Prostate gland (tissue), 2 donors: ENCODE measurements around the gene PCDHGC3. TPM values are rescaled to one million over a fixed set of nuclear protein-coding genes. Genes with fewer than 3 reads are reported as not detected.

Experiments used
- DNase-seq: peaks from one replicate; pipeline ENCODE4 v3.0.0-alpha.2; 2019; ENCODE audit warnings: low spot score
- H3K27ac ChIP-seq, 2 donors: fragments of 200-600 bp; sonication (generic); 2 replicates each; pipeline ENCODE4 v1.5.1; 2017 to 2019
- H3K27me3 ChIP-seq: fragments of 200-600 bp; sonication (generic); replicated peaks from 2 replicates; pipeline ENCODE4 v1.5.1; 2019; ENCODE audit not compliant: insufficient read depth
- H3K36me3 ChIP-seq, 2 donors: fragments of 200-600 bp; sonication (generic); 1 replicate in 1 of 2; 2 replicates in 1 of 2; pipeline versions ENCODE4 v1.5.1 to v1.8.1; 2017 to 2019
- H3K4me1 ChIP-seq: fragments of 200-600 bp; sonication (generic); replicated peaks from 2 replicates; pipeline ENCODE4 v1.5.1; 2019
- H3K4me3 ChIP-seq, 2 donors: fragments of 200-600 bp; sonication (generic); 2 replicates each; pipeline ENCODE4 v1.5.1; 2017 to 2019
- H3K9me3 ChIP-seq: fragments of 200-600 bp; sonication (generic); 2 replicates; pipeline ENCODE4 v1.5.1; 2017
- POLR2A ChIP-seq: fragments of 450-650 bp; IDR thresholded peaks from one replicate; pipeline ENCODE4 v1.6.1; 2016; ENCODE audit warnings: antibody characterized with exemption, mild to moderate bottlenecking
- POLR2AphosphoS5 ChIP-seq: sonication (generic); formaldehyde crosslinking; IDR thresholded peaks from one replicate; pipeline ENCODE4 v1.6.1; 2017; ENCODE audit warnings: antibody characterized with exemption
- WGBS: methylation state at CpG from one replicate; pipeline ENCODE4 v1.1.5; 2018; 5-methylcytosine and 5-hydroxymethylcytosine counted together
- intact Hi-C: fragments of 100-400 bp; cut with DNase I; formaldehyde crosslinking; loops from one replicate; pipeline ENCODE4 v1.14.2; 2022
- total RNA-seq, 2 donors: library from RNA; depleted of rRNA; stranded (reverse); fragments of >200 nt; gene quantifications; one replicate each; pipeline ENCODE4 v1.1.0, GENCODE V29; 2016
- TF ChIP-seq, protein P1 (sequence below), 4 experiments: fragments of 200-600 bp in 2 of 4; fragments of 450-650 bp in 2 of 4; sonication (generic) in 2 of 4; IDR thresholded peaks; 1 replicate in 3 of 4; 2 replicates in 1 of 4; pipeline ENCODE4 v1.5.1; 2016 to 2019; ENCODE audit warnings: antibody characterized with exemption in 4 of 4, mild to moderate bottlenecking in 2 of 4, moderate library complexity in 2 of 4

Gene PCDHGC3
- total RNA-seq, 2 donors from 2014 or later: 27.6 to 55.3 TPM

DNA sequence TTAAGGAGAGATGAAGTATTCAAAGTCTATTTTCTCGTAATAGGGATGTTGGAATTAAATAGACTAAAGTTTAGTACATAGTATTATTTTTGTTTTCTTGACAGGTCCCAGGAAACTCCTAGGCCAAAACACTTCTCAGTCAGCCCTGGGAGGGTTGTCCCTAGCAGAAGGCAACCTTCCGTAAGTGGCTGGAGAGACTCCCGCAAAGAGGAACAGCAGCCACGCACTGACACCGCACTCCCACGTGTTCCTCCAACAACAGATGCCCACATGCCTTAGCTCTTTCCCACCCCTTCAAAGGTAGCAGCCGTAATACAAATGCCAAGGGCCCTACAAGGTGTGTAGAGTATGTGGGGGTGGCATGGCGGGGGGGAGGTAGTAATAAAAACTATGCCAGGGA is 41.5 kb downstream of the PCDHGC3 start:
- no peak overlapping the region for H3K27ac ChIP-seq

DNA sequence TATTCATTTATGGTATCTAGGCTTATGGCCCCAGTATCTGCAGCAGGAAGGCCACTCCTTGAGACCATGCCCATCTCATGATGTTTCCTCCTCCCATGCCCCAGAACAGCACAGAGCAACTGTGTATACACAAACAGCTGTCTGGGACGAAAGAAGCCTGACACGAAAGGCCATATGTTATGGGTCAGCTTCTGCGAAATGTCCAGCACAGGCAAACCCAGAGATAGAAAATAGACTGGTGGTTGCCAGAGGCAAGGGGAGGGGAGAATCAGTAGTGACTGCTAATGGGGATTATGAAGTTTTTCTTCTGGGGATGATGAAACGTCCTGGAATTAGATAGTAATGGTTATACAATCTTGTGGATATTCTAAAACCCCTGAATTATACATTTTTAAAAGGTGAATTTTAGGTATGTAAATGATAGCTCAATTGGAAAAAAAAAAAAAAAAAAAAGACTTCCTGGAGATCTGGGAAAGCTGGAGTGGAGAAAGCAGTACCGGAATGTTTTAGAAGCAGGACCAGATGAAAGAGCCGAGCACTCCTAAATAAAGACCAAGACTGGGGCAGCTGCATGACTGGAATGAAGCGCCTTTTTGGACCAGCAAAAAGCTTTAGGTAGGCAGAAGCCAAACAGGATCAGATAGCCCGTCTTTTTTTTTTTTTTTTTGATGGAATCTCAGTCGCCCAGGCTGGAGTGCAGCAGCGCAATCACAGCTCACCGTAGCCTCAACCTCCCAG is 42.3 kb downstream of the PCDHGC3 start:
- H3K4me1 ChIP-seq: peaks cover 4% of the 10 kb centered on the region
- WGBS: 82% methylated on average over 11 of the region's 11 CpGs
- intact Hi-C loops: no loop called here

More for the DNA sequence above, 41.5 kb downstream of the PCDHGC3 start:
- no peak overlapping the region for H3K4me3 ChIP-seq
- no peaks in the 10 kb centered on the region for H3K36me3 ChIP-seq
- intact Hi-C loops: no loop called here
- no peak for DNase-seq
- H3K27me3 ChIP-seq: no peaks in the 10 kb centered on the region
- no peaks in the 10 kb centered on the region for H3K9me3 ChIP-seq
- no peak for TF ChIP-seq POLR2AphosphoS5
- TF ChIP-seq POLR2A: no peak
- TF ChIP-seq, protein P1, sequence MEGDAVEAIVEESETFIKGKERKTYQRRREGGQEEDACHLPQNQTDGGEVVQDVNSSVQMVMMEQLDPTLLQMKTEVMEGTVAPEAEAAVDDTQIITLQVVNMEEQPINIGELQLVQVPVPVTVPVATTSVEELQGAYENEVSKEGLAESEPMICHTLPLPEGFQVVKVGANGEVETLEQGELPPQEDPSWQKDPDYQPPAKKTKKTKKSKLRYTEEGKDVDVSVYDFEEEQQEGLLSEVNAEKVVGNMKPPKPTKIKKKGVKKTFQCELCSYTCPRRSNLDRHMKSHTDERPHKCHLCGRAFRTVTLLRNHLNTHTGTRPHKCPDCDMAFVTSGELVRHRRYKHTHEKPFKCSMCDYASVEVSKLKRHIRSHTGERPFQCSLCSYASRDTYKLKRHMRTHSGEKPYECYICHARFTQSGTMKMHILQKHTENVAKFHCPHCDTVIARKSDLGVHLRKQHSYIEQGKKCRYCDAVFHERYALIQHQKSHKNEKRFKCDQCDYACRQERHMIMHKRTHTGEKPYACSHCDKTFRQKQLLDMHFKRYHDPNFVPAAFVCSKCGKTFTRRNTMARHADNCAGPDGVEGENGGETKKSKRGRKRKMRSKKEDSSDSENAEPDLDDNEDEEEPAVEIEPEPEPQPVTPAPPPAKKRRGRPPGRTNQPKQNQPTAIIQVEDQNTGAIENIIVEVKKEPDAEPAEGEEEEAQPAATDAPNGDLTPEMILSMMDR (IDR thresholded peaks at IDR 0.05): no peak
- peaks cover 4% of the 10 kb centered on the region for H3K4me1 ChIP-seq
- WGBS: 80% methylated on average over 8 of the region's 8 CpGs

DNA sequence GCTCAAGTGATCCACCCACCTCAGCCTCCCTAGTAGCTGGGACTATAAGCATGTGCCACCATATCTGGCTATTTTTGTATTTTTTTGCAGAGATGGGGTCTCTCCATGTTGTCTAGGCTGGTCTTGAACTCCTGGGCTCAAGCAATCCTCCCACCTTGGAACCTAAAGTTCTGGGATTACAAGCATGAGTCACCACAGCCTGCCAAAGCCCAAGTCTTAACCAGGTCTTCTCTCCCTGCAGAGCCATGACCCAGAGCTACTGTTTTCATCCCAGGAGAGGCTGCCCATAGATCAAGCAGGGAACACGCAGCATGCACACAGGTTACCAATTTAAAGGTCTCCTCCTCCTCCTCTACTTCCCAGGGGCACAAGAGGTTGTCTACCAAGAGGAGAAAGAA is 42.9 kb downstream of the PCDHGC3 start:
- intact Hi-C loops: no loop called here
- 95% methylated on average over 1 of the region's 1 CpG for WGBS
- no peak overlapping the region for H3K27ac ChIP-seq
- peaks cover 4% of the 10 kb centered on the region for H3K4me1 ChIP-seq
- H3K36me3 ChIP-seq: no peaks in the 10 kb centered on the region
- H3K9me3 ChIP-seq: no peaks in the 10 kb centered on the region
- no peak overlapping the region for H3K4me3 ChIP-seq
- DNase-seq: no peak
- H3K27me3 ChIP-seq: no peaks in the 10 kb centered on the region
- TF ChIP-seq, protein P1 (IDR thresholded peaks at IDR 0.05): no peak
- TF ChIP-seq POLR2A (no peak), POLR2AphosphoS5 (no peak)

More for the DNA sequence above, 42.3 kb downstream of the PCDHGC3 start:
- H3K4me3 ChIP-seq: no peak overlapping the region
- TF ChIP-seq, protein P1 (IDR thresholded peaks at IDR 0.05): no peak
- TF ChIP-seq POLR2AphosphoS5: no peak
- no peak for TF ChIP-seq POLR2A
- no peaks in the 10 kb centered on the region for H3K27me3 ChIP-seq
- no peaks in the 10 kb centered on the region for H3K9me3 ChIP-seq
- no peaks in the 10 kb centered on the region for H3K36me3 ChIP-seq
- no peak overlapping the region for H3K27ac ChIP-seq
- no peak for DNase-seq

DNA sequence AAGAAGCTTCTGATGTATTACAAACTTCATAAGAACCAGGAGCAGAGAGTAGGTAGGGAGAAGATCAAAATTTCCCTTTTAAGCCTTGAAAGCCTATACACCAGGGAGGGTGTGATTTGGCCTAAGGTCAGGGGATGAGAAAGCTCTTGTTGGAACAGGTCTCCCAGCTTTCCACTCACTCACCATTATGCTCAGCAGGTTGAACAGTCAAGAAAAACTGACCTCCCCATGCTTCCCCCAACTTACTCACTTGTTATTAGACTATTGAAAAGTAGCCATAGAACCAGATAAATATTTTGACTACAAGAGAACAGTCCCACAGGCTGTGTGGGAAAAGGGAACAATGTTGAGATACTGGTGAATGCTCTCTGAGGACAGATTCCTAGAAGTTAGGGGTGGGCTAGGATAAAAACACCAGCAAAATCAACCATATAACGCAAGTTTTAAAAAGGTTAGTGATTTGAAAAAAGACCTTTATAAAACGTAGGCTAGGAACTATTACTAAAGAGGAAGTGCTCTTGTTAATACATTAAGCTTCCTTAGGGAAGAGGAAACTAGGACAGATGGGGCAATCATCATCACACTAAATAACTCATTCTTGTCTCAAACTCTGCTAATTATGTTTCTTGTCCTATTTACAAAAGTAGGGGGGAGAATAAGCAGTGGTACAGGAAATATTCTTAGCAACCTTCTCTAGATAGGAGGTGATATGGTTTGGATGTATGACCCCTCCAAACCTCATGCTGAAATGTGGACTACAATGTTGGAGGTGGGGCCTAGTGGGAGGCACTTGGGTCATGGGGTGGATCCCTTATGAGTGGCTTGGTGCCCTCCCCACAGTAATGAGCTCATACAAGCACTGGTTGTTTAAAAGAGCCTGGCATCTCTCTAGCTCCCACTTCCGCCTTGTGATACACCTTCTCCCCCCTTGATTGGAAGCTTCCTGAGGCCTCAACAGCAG is 44.1 kb downstream of the PCDHGC3 start:
- Histone ChIP-seq H3K4me3 (no peak overlapping the region), H3K27ac (no peak overlapping the region), H3K9me3 (no peaks in the 10 kb centered on the region), H3K4me1 (no peaks in the 10 kb centered on the region), H3K27me3 (no peaks in the 10 kb centered on the region), H3K36me3 (no peaks in the 10 kb centered on the region)
- intact Hi-C loops: loop anchor here (10.0 kb wide), 1 partner anchor 105 kb away; the partner anchor contains the start of genes PCDHGA10 and PCDHGB7
- WGBS: 79% methylated on average over 3 of the region's 3 CpGs
- no peak for TF ChIP-seq POLR2AphosphoS5
- TF ChIP-seq, protein P1 (IDR thresholded peaks at IDR 0.05): no peak
- no peak for TF ChIP-seq POLR2A
- no peak for DNase-seq
